Type B pancreatic cell (in vitro differentiated cells): ENCODE data around the gene TM7SF2. TPM values are rescaled to one million over a fixed set of nuclear protein-coding genes. Genes with fewer than 3 reads are reported as not detected.

Experiments
- DNase-seq: peaks from one replicate; pipeline ENCODE4 v3.0.0; 2021; ENCODE audit warnings: mixed read lengths; ENCODE audit not compliant: unreplicated experiment; ENCODE audit errors: extremely low spot score
- H3K27ac Mint-ChIP-seq: 2 replicates; pipeline ENCODE4 v1.8.0; 2021; ENCODE audit warnings: mild to moderate bottlenecking, mixed read lengths
- H3K27me3 Mint-ChIP-seq: 2 replicates; pipeline ENCODE4 v1.8.0; 2021; ENCODE audit warnings: mixed read lengths
- H3K36me3 Mint-ChIP-seq: 2 replicates; pipeline ENCODE4 v1.8.0; 2021; ENCODE audit warnings: mixed read lengths
- H3K4me1 Mint-ChIP-seq: one replicate; pipeline ENCODE4 v1.8.0; 2021; ENCODE audit warnings: mixed read lengths; ENCODE audit not compliant: unreplicated experiment
- H3K4me3 Mint-ChIP-seq: 2 replicates; pipeline ENCODE4 v1.8.0; 2021; ENCODE audit warnings: mild to moderate bottlenecking, mixed read lengths
- H3K9me3 Mint-ChIP-seq: 2 replicates; pipeline ENCODE4 v1.8.0; 2021; ENCODE audit warnings: mixed read lengths
- total RNA-seq: library from RNA; stranded (reverse); gene quantifications from 2 replicates; pipeline ENCODE4 v1.2.1, GENCODE V29; 2021; ENCODE audit warnings: low replicate concordance
- TF ChIP-seq, protein P1 (sequence below): fragments of 200-600 bp; sonication (generic); conservative IDR thresholded peaks from 2 replicates; pipeline ENCODE4 v1.5.0; 2021; ENCODE audit warnings: antibody characterized with exemption, mild to moderate bottlenecking

TM7SF2 gene
- total RNA-seq, 1 donor from 2014 or later, result 52.2 TPM

DNA sequence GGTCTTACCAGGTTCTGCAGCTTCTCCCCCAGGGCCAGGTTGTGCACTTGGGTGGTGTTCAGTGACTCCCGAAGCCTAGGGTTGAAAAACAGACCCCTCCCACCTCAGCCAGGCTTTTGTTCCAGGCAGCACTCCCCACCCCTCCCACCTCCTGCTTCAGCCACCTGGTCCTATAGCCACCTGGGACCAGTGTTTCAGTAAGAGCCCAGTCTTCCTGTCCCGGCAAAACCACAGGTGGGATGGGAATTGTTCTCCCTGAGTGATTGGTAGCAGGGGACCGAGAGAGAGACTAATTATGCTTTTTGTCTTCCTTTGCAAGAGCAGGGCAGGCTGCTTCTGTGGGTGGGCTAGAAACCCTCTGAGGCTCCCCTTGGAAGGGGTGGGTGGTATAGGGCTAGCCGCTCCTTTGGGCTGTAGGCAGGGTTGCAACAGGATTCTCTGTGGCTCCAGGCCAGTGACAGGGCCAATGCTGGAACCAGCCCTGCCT is 44.8 kb upstream of the TM7SF2 start:
- Mint-ChIP-seq H3K4me1 (no peaks in the 10 kb centered on the region), H3K9me3 (no peaks in the 10 kb centered on the region), H3K27me3 (no peaks in the 10 kb centered on the region), H3K36me3 (no peaks in the 10 kb centered on the region), H3K4me3 (no peak overlapping the region), H3K27ac (no peak overlapping the region)
- TF ChIP-seq, protein P1, sequence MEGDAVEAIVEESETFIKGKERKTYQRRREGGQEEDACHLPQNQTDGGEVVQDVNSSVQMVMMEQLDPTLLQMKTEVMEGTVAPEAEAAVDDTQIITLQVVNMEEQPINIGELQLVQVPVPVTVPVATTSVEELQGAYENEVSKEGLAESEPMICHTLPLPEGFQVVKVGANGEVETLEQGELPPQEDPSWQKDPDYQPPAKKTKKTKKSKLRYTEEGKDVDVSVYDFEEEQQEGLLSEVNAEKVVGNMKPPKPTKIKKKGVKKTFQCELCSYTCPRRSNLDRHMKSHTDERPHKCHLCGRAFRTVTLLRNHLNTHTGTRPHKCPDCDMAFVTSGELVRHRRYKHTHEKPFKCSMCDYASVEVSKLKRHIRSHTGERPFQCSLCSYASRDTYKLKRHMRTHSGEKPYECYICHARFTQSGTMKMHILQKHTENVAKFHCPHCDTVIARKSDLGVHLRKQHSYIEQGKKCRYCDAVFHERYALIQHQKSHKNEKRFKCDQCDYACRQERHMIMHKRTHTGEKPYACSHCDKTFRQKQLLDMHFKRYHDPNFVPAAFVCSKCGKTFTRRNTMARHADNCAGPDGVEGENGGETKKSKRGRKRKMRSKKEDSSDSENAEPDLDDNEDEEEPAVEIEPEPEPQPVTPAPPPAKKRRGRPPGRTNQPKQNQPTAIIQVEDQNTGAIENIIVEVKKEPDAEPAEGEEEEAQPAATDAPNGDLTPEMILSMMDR, result no peak
- DNase-seq, result no peak

DNA sequence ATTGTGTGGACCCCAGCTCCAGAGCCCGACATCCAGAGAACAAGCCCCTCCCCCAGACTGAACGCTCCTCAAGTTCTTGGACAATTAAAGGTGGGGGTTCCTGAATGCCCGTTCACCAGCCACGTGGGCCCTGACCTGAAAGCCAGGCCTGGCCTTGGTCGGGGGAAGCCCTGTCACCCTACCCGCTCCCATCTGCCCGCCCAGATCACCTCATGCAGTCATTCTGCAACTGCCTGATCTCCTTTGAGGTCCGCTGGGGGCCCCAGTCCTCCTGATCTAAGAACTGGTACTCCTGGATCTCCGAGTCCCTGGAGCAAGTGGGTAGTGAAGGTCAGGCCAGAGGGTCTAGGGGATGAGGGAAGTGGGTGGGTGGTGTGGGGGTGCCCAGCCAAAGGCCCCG is 44.2 kb upstream of the TM7SF2 start:
- H3K36me3 Mint-ChIP-seq, result no peaks in the 10 kb centered on the region
- H3K9me3 Mint-ChIP-seq, result no peaks in the 10 kb centered on the region
- H3K27ac Mint-ChIP-seq, result no peak overlapping the region
- no peak for DNase-seq
- H3K4me3 Mint-ChIP-seq, result no peak overlapping the region
- H3K4me1 Mint-ChIP-seq, result no peaks in the 10 kb centered on the region
- TF ChIP-seq, protein P1, result no peak
- H3K27me3 Mint-ChIP-seq, result no peaks in the 10 kb centered on the region

DNA sequence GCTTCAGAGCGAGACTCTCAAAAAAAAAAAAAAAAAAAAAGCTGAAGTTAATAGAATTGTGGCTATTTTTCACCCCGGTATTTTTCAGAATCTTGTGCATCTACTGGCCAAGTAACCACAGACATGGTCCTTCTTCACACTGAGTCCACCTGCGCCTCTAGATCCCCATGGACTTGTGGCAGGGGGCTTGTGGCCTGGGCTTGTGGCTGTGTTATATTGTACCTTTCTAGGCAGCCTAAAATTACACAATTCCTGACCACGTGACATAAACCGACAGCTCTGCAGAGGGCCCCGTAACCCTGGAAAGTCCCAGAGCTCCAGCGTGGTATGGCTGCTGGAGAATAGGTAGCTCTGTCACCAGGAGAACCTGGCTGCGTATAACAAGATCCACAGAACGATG is 42.5 kb upstream of the TM7SF2 start:
- no peak overlapping the region for H3K4me3 Mint-ChIP-seq
- no peaks in the 10 kb centered on the region for H3K4me1 Mint-ChIP-seq
- H3K27me3 Mint-ChIP-seq, result no peaks in the 10 kb centered on the region
- no peak for DNase-seq
- no peaks in the 10 kb centered on the region for H3K36me3 Mint-ChIP-seq
- no peak overlapping the region for H3K27ac Mint-ChIP-seq
- H3K9me3 Mint-ChIP-seq, result no peaks in the 10 kb centered on the region
- TF ChIP-seq, protein P1, result no peak

DNA sequence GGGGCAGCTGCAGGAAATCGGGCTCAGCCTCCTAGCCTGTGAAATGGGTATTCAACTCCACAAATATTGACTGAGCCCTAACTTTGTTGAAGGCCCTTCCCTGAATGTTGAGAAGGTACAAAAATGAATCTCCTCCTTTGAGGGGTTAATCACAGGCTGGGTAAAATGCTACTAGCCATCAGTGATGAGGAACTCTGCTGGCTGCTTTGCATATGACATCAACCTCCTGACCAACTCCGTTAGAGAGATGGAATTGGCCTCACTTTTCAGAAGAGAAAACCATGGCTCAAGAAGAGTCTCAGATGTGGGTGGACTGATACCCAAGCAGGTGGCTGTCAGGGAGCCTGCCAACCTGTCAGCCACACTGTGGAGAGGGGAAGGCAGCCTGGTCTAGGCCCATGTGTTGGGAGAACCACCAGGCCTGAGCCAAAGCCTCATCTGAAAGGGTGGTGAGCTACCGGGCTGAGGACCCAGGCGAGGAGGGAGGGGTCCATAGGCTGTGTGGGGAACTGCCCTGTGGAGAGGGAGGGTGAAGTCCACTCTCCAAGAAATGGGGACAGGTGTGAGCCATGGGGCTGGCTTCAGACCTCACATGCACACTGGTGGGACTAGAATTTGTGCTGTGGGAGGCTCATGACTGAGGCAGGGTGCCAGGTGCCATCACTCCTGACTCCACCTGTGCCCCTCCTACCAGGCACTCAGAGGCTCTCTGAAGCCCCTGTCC is 39.6 kb upstream of the TM7SF2 start:
- H3K4me1 Mint-ChIP-seq, result no peaks in the 10 kb centered on the region
- H3K27ac Mint-ChIP-seq, result no peak overlapping the region
- no peak overlapping the region for H3K4me3 Mint-ChIP-seq
- DNase-seq, result no peak
- peaks cover 3% of the 10 kb centered on the region for H3K36me3 Mint-ChIP-seq
- TF ChIP-seq, protein P1, result no peak
- H3K9me3 Mint-ChIP-seq, result no peaks in the 10 kb centered on the region
- H3K27me3 Mint-ChIP-seq, result no peaks in the 10 kb centered on the region

DNA sequence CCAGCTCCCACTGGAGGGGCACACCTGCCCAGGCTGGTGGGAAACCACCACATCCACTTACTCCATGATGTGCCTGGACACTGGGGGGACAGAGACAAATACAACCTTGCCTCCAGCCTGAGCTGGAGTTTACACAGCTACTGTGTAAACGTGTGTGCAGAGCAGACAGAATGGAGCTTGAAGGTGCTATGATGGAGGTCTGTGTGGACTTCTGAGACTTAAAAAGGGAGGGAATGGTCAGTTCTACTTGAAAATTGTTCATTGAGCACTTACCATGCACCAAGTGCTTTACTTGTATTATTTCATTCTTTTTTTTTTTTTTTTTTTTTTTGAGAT is 39.1 kb upstream of the TM7SF2 start:
- DNase-seq, result no peak
- Mint-ChIP-seq H3K36me3 (peaks cover 3% of the 10 kb centered on the region), H3K9me3 (no peaks in the 10 kb centered on the region), H3K4me1 (no peaks in the 10 kb centered on the region), H3K27me3 (no peaks in the 10 kb centered on the region), H3K27ac (no peak overlapping the region), H3K4me3 (no peak overlapping the region)
- TF ChIP-seq, protein P1, result no peak
